ENCODE measurements around the gene KCNMB3. TPM values are rescaled to one million over a fixed set of nuclear protein-coding genes. Genes with fewer than 3 reads are reported as not detected.
"Not testable (repeated sequence)": the region's sequence is repeated elsewhere in the genome, so short reads cannot be mapped to it uniquely, and the experiment has no call there.

Gene KCNMB3
- total RNA-seq, 1 donor from 2014 or later, result 2.9 TPM

DNA sequence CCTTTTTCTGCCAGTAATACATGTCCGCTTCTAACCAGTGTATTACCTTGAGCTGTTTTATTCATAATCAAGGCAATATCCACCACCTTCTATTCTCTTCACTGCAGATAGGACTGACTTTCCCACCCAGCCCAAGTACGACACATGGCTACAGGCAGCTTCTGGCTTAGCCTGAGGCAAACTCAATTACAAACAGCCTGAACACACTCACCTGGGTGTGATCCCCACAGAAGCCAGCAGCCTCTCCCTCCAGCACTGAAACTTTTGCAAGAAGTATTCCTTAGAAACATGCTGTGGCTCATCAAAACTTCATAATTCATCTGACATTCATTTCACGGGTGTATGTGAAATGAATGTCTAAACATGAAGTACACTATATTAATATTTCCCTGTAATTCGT, 13.5 kb upstream of the KCNMB3 start:
- DNase-seq (no peak), ATAC-seq (no peak)
- Histone ChIP-seq H3K27ac (no peak overlapping the region), H3K4me1 (peaks cover 5% of the 10 kb centered on the region), H3K27me3 (ENCODE audit: low read depth) (no peaks in the 10 kb centered on the region), H3K36me3 (no peaks in the 10 kb centered on the region), H3K9me3 (no peaks in the 10 kb centered on the region), H3K4me3 (no peak overlapping the region)
- intact Hi-C loops (cut with DNase I), result no loop called here
- TF ChIP-seq, protein P1, sequence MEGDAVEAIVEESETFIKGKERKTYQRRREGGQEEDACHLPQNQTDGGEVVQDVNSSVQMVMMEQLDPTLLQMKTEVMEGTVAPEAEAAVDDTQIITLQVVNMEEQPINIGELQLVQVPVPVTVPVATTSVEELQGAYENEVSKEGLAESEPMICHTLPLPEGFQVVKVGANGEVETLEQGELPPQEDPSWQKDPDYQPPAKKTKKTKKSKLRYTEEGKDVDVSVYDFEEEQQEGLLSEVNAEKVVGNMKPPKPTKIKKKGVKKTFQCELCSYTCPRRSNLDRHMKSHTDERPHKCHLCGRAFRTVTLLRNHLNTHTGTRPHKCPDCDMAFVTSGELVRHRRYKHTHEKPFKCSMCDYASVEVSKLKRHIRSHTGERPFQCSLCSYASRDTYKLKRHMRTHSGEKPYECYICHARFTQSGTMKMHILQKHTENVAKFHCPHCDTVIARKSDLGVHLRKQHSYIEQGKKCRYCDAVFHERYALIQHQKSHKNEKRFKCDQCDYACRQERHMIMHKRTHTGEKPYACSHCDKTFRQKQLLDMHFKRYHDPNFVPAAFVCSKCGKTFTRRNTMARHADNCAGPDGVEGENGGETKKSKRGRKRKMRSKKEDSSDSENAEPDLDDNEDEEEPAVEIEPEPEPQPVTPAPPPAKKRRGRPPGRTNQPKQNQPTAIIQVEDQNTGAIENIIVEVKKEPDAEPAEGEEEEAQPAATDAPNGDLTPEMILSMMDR (IDR thresholded peaks at IDR 0.05), result no peak

DNA sequence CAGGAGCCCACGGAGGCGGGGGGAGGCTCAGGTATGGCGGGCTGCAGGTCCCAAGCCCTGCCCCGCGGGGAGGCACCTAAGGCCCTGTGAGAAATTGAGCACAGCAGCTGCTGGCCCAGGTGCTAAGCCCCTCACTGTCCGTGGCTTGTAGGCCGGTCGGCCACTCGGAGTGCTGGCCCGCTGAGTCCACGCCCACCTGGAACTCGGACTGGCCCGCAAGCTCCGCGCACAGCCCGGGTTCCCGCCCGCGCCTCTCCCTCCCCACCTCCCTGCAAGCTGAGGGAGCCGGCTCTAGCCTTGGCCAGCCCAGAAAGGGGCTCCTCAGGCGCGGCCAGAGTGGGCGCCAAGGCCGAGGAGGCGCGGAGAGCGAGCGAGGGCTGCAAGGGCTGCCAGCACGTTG, 12.2 kb upstream of the KCNMB3 start:
- DNase-seq (no peak), ATAC-seq (no peak)
- H3K27me3 ChIP-seq (ENCODE audit: low read depth), result no peaks in the 10 kb centered on the region
- H3K4me3 ChIP-seq, result no peak overlapping the region
- no peak overlapping the region for H3K27ac ChIP-seq
- H3K4me1 ChIP-seq, result peaks cover 5% of the 10 kb centered on the region
- intact Hi-C loops (cut with DNase I), result no loop called here
- no peaks in the 10 kb centered on the region for H3K36me3 ChIP-seq
- no peaks in the 10 kb centered on the region for H3K9me3 ChIP-seq
- TF ChIP-seq, protein P1 (IDR thresholded peaks at IDR 0.05), result no peak

DNA sequence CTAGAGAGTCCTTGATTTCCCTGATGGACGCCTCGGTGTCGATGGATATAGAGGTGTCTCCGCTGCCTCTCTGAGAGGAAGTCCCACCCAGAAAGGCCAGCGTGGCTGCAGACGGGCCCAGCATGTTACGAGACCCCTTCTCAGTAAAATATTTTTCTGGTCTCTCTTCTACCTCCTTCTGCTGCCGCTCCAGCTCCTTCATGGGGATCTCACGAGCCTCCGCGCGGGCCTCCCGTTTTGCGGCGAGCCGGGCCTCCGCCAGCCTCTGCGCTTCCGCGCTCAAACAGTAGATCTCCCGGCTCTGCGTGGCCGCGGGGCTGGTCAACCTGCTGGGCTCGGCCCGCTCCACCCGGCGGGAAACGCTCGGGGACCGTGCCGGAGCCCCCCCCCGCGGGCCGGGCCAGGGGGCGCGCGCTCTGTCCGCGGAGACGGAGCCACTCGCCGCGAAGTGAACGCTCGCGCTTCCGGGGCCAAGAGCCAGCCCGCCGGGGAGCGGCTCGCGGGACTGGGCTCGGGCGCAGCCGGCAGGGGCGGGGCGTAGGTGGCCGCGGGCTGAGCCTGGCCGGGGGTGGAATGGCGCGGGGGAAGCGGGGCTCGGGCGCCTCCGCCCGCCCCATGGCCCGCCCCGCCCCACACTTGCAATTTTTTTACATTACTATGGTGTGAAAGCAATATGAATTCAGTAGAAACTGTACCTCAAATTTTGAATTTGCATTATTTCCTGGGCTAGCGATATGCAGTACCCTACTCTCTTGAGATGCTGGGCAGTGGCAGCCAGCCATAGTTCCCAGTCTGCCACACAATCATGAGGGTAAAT, 10.2 kb upstream of the KCNMB3 start:
- no peaks in the 10 kb centered on the region for H3K36me3 ChIP-seq
- ATAC-seq (peak; percentile 99 to 100), DNase-seq (peak; percentile 87)
- TF ChIP-seq, protein P1 (IDR thresholded peaks at IDR 0.05), result no peak
- H3K27me3 ChIP-seq (ENCODE audit: low read depth), result no peaks in the 10 kb centered on the region
- H3K4me1 ChIP-seq, result peaks cover 5% of the 10 kb centered on the region
- intact Hi-C loops (cut with DNase I), result no loop called here
- H3K4me3 ChIP-seq, result peak overlapping the region; percentile 64
- no peaks in the 10 kb centered on the region for H3K9me3 ChIP-seq
- peak overlapping the region; percentile 71 for H3K27ac ChIP-seq

DNA sequence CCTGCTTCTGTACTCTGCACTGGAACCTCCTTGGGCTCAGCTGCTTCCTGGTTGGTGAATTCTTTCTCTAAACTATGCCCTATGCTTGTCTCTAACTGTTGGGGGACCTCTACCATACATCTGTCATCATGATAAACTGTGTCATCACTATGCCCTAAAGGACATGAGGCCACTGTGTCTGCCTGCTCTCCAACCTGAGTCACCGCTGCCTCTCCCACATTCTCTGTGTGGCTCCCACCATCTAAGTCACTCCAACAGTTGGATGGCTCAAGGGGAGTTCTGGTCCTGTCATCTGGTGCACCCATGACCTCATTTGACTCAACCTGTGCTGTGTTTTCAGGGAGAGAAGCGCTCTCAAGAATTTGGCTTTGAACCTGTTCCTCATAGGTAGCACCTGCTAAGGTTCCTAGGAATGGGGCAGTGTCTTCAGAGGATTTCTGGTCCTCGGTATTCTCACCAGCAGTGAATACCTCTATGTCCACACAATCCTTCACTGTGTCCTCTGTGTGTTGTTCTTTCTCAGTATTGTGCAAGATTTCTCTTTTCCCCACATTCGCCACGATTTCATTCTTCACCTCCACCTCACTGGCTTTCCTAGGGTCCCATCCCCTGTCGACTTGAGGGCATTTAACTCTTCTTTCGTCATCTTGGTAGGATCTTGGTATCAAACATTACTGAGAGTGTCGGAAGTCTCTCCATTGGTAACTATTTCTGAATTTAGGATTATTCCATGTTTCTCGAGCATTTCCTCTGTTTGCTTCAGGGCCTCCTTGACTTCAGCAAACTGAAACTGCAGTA, 9.2 kb upstream of the KCNMB3 start:
- H3K27ac ChIP-seq; ATAC-seq; intact Hi-C loops (cut with DNase I); H3K36me3 ChIP-seq; H3K27me3 ChIP-seq (ENCODE audit: low read depth); DNase-seq; H3K4me1 ChIP-seq; H3K4me3 ChIP-seq; H3K9me3 ChIP-seq: not testable (repeated sequence)

DNA sequence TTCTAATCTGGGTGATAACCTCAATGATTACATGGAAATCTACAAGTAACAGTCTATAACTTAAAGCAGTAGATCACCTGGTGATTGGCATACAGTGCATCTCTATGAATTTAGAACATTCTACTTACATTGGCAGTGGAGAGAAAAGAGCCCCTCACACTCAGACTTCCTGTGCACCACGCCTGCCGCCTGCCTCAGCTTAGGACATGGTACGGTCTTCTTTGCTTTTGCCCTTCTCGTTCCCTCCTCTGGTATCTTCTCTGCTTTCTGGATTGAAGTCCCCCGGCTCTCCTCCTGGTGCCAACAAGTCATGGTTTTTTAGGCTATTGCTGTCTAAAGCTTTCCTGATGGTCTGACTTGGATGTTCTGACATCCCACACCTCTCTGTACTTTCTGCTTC, 7.9 kb upstream of the KCNMB3 start:
- no peak for DNase-seq
- intact Hi-C loops (cut with DNase I), result no loop called here
- no peaks in the 10 kb centered on the region for H3K27me3 ChIP-seq (ENCODE audit: low read depth)
- H3K4me1 ChIP-seq, result peaks cover 5% of the 10 kb centered on the region
- no peak overlapping the region for H3K27ac ChIP-seq
- H3K36me3 ChIP-seq, result no peaks in the 10 kb centered on the region
- no peak for ATAC-seq
- TF ChIP-seq, protein P1 (IDR thresholded peaks at IDR 0.05), result no peak
- no peaks in the 10 kb centered on the region for H3K9me3 ChIP-seq
- no peak overlapping the region for H3K4me3 ChIP-seq

DNA sequence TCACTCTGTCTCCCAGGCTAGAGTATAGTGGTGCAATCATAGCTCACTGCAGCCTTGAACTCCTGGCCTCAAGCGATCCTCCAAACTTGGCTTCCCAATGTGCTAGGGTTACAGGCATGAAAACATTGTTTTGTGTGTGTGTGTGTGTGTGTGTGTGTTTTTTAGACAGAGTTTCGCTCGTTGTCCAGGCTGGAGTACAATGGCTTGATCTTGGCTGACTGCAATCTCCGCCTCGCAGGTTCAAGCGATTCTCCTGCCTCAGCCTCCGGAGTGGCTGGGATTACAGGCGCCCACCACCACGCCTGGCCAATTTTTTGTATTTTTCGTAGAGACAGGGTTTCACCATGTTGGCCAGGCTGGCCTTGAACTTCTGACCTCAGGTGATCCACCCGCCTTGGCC, 6.8 kb upstream of the KCNMB3 start:
- intact Hi-C loops (cut with DNase I); H3K9me3 ChIP-seq; H3K4me1 ChIP-seq; ATAC-seq; H3K4me3 ChIP-seq; H3K36me3 ChIP-seq; H3K27me3 ChIP-seq (ENCODE audit: low read depth); DNase-seq; H3K27ac ChIP-seq: not testable (repeated sequence)

Data from lower lobe of right lung (tissue), 2 donors.